ENCODE measurements around the gene MAML3.

DNA sequence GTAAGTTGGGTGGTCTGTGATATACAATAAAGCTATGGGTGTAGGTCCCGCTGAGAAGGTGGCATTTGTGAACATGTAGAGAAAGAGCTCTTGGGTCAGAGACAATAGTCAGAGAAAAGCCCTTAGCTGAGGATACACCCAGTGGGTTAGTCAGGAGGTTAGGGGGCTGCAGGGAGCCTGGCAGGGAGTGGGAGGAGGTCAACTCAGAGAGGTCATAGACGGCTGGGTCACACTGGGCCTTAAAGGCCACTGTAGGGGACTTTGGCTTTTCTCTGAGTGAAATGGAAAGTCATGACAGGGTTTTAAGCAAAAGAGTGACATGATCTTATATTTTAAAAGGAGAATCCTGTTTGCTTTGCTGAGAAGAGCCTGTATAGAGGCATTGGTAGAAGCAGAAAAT lies 471.7 kb downstream of the MAML3 start:
- TF ChIP-seq, protein P1, sequence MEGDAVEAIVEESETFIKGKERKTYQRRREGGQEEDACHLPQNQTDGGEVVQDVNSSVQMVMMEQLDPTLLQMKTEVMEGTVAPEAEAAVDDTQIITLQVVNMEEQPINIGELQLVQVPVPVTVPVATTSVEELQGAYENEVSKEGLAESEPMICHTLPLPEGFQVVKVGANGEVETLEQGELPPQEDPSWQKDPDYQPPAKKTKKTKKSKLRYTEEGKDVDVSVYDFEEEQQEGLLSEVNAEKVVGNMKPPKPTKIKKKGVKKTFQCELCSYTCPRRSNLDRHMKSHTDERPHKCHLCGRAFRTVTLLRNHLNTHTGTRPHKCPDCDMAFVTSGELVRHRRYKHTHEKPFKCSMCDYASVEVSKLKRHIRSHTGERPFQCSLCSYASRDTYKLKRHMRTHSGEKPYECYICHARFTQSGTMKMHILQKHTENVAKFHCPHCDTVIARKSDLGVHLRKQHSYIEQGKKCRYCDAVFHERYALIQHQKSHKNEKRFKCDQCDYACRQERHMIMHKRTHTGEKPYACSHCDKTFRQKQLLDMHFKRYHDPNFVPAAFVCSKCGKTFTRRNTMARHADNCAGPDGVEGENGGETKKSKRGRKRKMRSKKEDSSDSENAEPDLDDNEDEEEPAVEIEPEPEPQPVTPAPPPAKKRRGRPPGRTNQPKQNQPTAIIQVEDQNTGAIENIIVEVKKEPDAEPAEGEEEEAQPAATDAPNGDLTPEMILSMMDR (IDR thresholded peaks at IDR 0.05), result no peak
- no peak for TF ChIP-seq POLR2AphosphoS5 (IDR thresholded peaks at IDR 0.05)
- no peak for TF ChIP-seq POLR2A (IDR thresholded peaks at IDR 0.05)
- no peak for TF ChIP-seq EP300 (IDR thresholded peaks at IDR 0.05)

All from upper lobe of left lung (tissue), 4 donors.